NCI-H774 (cell line): ENCODE results near the gene MAP2K4.
"Not testable (repeated sequence)": the region's sequence is repeated elsewhere in the genome, so short reads cannot be mapped to it uniquely, and the experiment has no call there.

Source experiments
- DNase-seq: peaks from one replicate; lab custom pipeline; 2025; lab: John Stamatoyannopoulos, UW

The MAP2K4 gene

GRCh38 chr17:12020642-12021622 is at the start of gene MAP2K4:
TSS of gene MAP2K4 (plus strand) at chr17:12020877. CDS start at chr17:12020887, 10 bp downstream.
- peak; percentile 59 for DNase-seq

GRCh38 chr17:11972741-11973140 is 47.9 kb upstream of the MAP2K4 start:
- DNase-seq, result not testable (repeated sequence)

GRCh38 chr17:11979795-11980194 is 40.9 kb upstream of the MAP2K4 start:
- no peak for DNase-seq

- DNase-seq, result no peak
These were observed 39.9 kb upstream of the MAP2K4 start for GRCh38 chr17:11980813-11981212.

- no peak for DNase-seq
These were observed 38.8 kb upstream of the MAP2K4 start for GRCh38 chr17:11981862-11982261.

- no peak for DNase-seq
These were observed 34.3 kb upstream of the MAP2K4 start for GRCh38 chr17:11986179-11986941.

- DNase-seq, result no peak
These were observed 33.7 kb upstream of the MAP2K4 start for GRCh38 chr17:11986942-11987329.

GRCh38 chr17:11990363-11990983 is 30.2 kb upstream of the MAP2K4 start:
- no peak for DNase-seq

- no peak for DNase-seq
These were observed 29.2 kb upstream of the MAP2K4 start for GRCh38 chr17:11991461-11991860.

- DNase-seq, result no peak
These were observed 23.9 kb upstream of the MAP2K4 start for GRCh38 chr17:11996722-11997146.

GRCh38 chr17:11997147-11997971 is 23.3 kb upstream of the MAP2K4 start, which contains the start of gene ZNF18:
TSS of gene ZNF18 (minus strand) at chr17:11997475. CDS start at chr17:11992829, 4,646 bp downstream.
- DNase-seq, result peak; percentile 83

GRCh38 chr17:11997972-11998233 is 22.8 kb upstream of the MAP2K4 start:
- no peak for DNase-seq

GRCh38 chr17:11999696-12000095 is 21.0 kb upstream of the MAP2K4 start:
- no peak for DNase-seq

GRCh38 chr17:12007466-12007865 is 13.2 kb upstream of the MAP2K4 start:
- DNase-seq, result no peak

GRCh38 chr17:12021623-12022140 is 1.0 kb downstream of the MAP2K4 start:
- DNase-seq, result no peak

- DNase-seq, result no peak
These were observed 1.6 kb downstream of the MAP2K4 start for GRCh38 chr17:12022310-12022709.

- DNase-seq, result no peak
These were observed 3.6 kb downstream of the MAP2K4 start for GRCh38 chr17:12024327-12024726.

- no peak for DNase-seq
These were observed 7.0 kb downstream of the MAP2K4 start for GRCh38 chr17:12027658-12028057.

GRCh38 chr17:12028611-12029010 is 7.9 kb downstream of the MAP2K4 start:
- DNase-seq, result no peak

GRCh38 chr17:12034538-12034937 is 13.9 kb downstream of the MAP2K4 start:
- DNase-seq, result no peak

- no peak for DNase-seq
These were observed 15.0 kb downstream of the MAP2K4 start for GRCh38 chr17:12035673-12036072.
